Activated CD8-positive, alpha-beta memory T cell treated with anti-CD3 and anti-CD28 coated beads for 36 hours (primary cell): ENCODE measurements around the gene NOTCH4. TPM values are rescaled to one million over a fixed set of nuclear protein-coding genes. Genes with fewer than 3 reads are reported as not detected.

Experiments
- total RNA-seq, 2 experiments: library from RNA; stranded (reverse); gene quantifications; one replicate each; pipeline ENCODE4 v1.2.3, GENCODE V29; 2021

Gene NOTCH4
- total RNA-seq, 2 experiments from 2014 or later, result 1.4 to 1.5 TPM

Other genes starting within 250 kb of the NOTCH4 start
- gene C4A, start 242.0 kb downstream of the NOTCH4 start, total RNA-seq, result 1 to 10 TPM; 3.0 to 3.7 TPM
- gene C4B, start 209.3 kb downstream of the NOTCH4 start, total RNA-seq, result 1 to 10 TPM; 2.5 to 3.6 TPM
- under 1 TPM; 0.23 to 0.44 TPM for gene CYP21A2, start 185.7 kb downstream of the NOTCH4 start, total RNA-seq
- 1 to 10 TPM; 1.1 to 1.3 TPM for gene TNXB, start 114.7 kb downstream of the NOTCH4 start, total RNA-seq
- gene ATF6B, start 95.8 kb downstream of the NOTCH4 start, total RNA-seq, result 10 to 100 TPM; 60.6 to 61.8 TPM
- 1 to 10 TPM; 6.7 to 7.1 TPM for gene FKBPL, start 93.8 kb downstream of the NOTCH4 start, total RNA-seq
- gene PRRT1, start 72.1 kb downstream of the NOTCH4 start, total RNA-seq, result under 1 TPM; 0.61 TPM
- 10 to 100 TPM; 25.2 to 26.2 TPM for gene PPT2, start 69.9 kb downstream of the NOTCH4 start, total RNA-seq
- gene EGFL8, start 59.5 kb downstream of the NOTCH4 start, total RNA-seq, result 10 to 100 TPM; 11.9 to 12.3 TPM
- 10 to 100 TPM; 41.0 to 43.5 TPM for gene AGPAT1, start 48.0 kb downstream of the NOTCH4 start, total RNA-seq
- gene RNF5, start 45.7 kb downstream of the NOTCH4 start, total RNA-seq, result 10 to 100 TPM; 58.4 to 58.9 TPM
- 10 to 100 TPM; 10.5 to 15.2 TPM for gene AGER, start 39.8 kb downstream of the NOTCH4 start, total RNA-seq
- 10 to 100 TPM; 53.9 to 59.3 TPM for gene PBX2, start 33.9 kb downstream of the NOTCH4 start, total RNA-seq
- gene GPSM3, start 31.4 kb downstream of the NOTCH4 start, total RNA-seq, result 10 to 100 TPM; 69.4 to 73.0 TPM
- gene TSBP1, start 147.8 kb upstream of the NOTCH4 start, total RNA-seq, result not detected
- gene BTNL2, start 183.1 kb upstream of the NOTCH4 start, total RNA-seq, result not detected
- 10 to 100 TPM; 12.4 to 12.9 TPM for gene HLA-DRA, start 215.8 kb upstream of the NOTCH4 start, total RNA-seq